ENCODE measurements around the gene STX17. TPM values are rescaled to one million over a fixed set of nuclear protein-coding genes. Genes with fewer than 3 reads are reported as not detected.

Gene STX17
- total RNA-seq, 1 donor from 2014 or later, result 42.4 TPM

- no peak for TF ChIP-seq CTCF (IDR thresholded peaks at IDR 0.05; ENCODE audit: unreplicated experiment)
- Mint-ChIP-seq H3K4me1 (ENCODE audit: low read depth) (no peaks in the 10 kb centered on the region), H3K9me3 (ENCODE audit: low read depth) (no peaks in the 10 kb centered on the region), H3K27me3 (peaks cover 10% of the 10 kb centered on the region), H3K36me3 (ENCODE audit: insufficient read depth) (no peaks in the 10 kb centered on the region), H3K4me3 (ENCODE audit: low read depth) (no peak overlapping the region), H3K27ac (no peak overlapping the region)
- DNase-seq (ENCODE audit: low spot score, unreplicated experiment), result no peak
Observed at GRCh38 chr9:99896119-99896518, 10.3 kb upstream of the STX17 start.

- TF ChIP-seq CTCF (IDR thresholded peaks at IDR 0.05; ENCODE audit: unreplicated experiment), result no peak
- H3K4me3 Mint-ChIP-seq (ENCODE audit: low read depth), result no peak overlapping the region
- peaks cover 16% of the 10 kb centered on the region for H3K4me1 Mint-ChIP-seq (ENCODE audit: low read depth)
- no peak for DNase-seq (ENCODE audit: low spot score, unreplicated experiment)
- no peaks in the 10 kb centered on the region for H3K27me3 Mint-ChIP-seq
- H3K27ac Mint-ChIP-seq, result no peak overlapping the region
- no peaks in the 10 kb centered on the region for H3K36me3 Mint-ChIP-seq (ENCODE audit: insufficient read depth)
- H3K9me3 Mint-ChIP-seq (ENCODE audit: low read depth), result no peaks in the 10 kb centered on the region
Observed at GRCh38 chr9:99903393-99903792, 3.1 kb upstream of the STX17 start.

GRCh38 chr9:99905833-99906402 is 536 bp upstream of the STX17 start:
- TF ChIP-seq CTCF (IDR thresholded peaks at IDR 0.05; ENCODE audit: unreplicated experiment), result no peak
- no peak for DNase-seq (ENCODE audit: low spot score, unreplicated experiment)
- Mint-ChIP-seq H3K27ac (peak overlapping the region; percentile 96), H3K4me3 (ENCODE audit: low read depth) (peak overlapping the region; percentile 80), H3K36me3 (ENCODE audit: insufficient read depth) (peaks cover 1% of the 10 kb centered on the region), H3K4me1 (ENCODE audit: low read depth) (peaks cover 18% of the 10 kb centered on the region), H3K9me3 (ENCODE audit: low read depth) (no peaks in the 10 kb centered on the region), H3K27me3 (no peaks in the 10 kb centered on the region)

GRCh38 chr9:99907208-99907532 is 716 bp downstream of the STX17 start:
- DNase-seq (ENCODE audit: low spot score, unreplicated experiment), result no peak
- no peaks in the 10 kb centered on the region for H3K9me3 Mint-ChIP-seq (ENCODE audit: low read depth)
- no peak for TF ChIP-seq CTCF (IDR thresholded peaks at IDR 0.05; ENCODE audit: unreplicated experiment)
- peaks cover 19% of the 10 kb centered on the region for H3K4me1 Mint-ChIP-seq (ENCODE audit: low read depth)
- H3K27ac Mint-ChIP-seq, result peak overlapping the region; percentile 99
- H3K27me3 Mint-ChIP-seq, result no peaks in the 10 kb centered on the region
- H3K36me3 Mint-ChIP-seq (ENCODE audit: insufficient read depth), result peaks cover 5% of the 10 kb centered on the region
- H3K4me3 Mint-ChIP-seq (ENCODE audit: low read depth), result peak overlapping the region; percentile 91

GRCh38 chr9:99911600-99911999 is 5.1 kb downstream of the STX17 start:
- H3K27me3 Mint-ChIP-seq, result no peaks in the 10 kb centered on the region
- H3K27ac Mint-ChIP-seq, result no peak overlapping the region
- peaks cover 8% of the 10 kb centered on the region for H3K36me3 Mint-ChIP-seq (ENCODE audit: insufficient read depth)
- no peak for TF ChIP-seq CTCF (IDR thresholded peaks at IDR 0.05; ENCODE audit: unreplicated experiment)
- no peaks in the 10 kb centered on the region for H3K9me3 Mint-ChIP-seq (ENCODE audit: low read depth)
- DNase-seq (ENCODE audit: low spot score, unreplicated experiment), result no peak
- H3K4me3 Mint-ChIP-seq (ENCODE audit: low read depth), result no peak overlapping the region
- peaks cover 22% of the 10 kb centered on the region for H3K4me1 Mint-ChIP-seq (ENCODE audit: low read depth)
